HEK293T (cell line): Measurements from ENCODE around the gene PLEKHA7.

Experiments used
- CTCF ChIA-PET: fragments of 350-600 bp; formaldehyde crosslinking; extraction: SDS; loops from one replicate; lab custom pipeline; 2021; ENCODE audit warnings: antibody characterized with exemption, inconsistent platforms; lab: Yijun Ruan, JAX
- POLR2A ChIA-PET: fragments of 350-600 bp; formaldehyde crosslinking; extraction: SDS; loops from one replicate; lab custom pipeline; 2020; ENCODE audit warnings: antibody characterized with exemption, inconsistent platforms; lab: Yijun Ruan, JAX
- DNase-seq: peaks from one replicate; pipeline ENCODE4 v3.0.0; 2012; ENCODE audit warnings: mixed read lengths; ENCODE audit errors: extremely low spot score
- ARNT ChIP-seq: fragments of 450-650 bp; IDR thresholded peaks from 2 replicates; pipeline ENCODE4 v1.6.1; 2017; ENCODE audit warnings: mild to moderate bottlenecking
- BHLHE40 ChIP-seq: fragments of 450-650 bp; IDR thresholded peaks from 2 replicates; pipeline ENCODE4 v1.6.1; 2016; ENCODE audit warnings: mild to moderate bottlenecking, moderate library complexity, borderline replicate concordance
- CTBP1 ChIP-seq: fragments of 450-650 bp; IDR thresholded peaks from 2 replicates; pipeline ENCODE4 v1.6.1; 2016; ENCODE audit warnings: borderline replicate concordance
- ELF4 ChIP-seq: fragments of 450-650 bp; IDR thresholded peaks from 2 replicates; pipeline ENCODE4 v1.6.1; 2017; ENCODE audit warnings: antibody characterized with exemption
- FOXA1 ChIP-seq: fragments of 450-650 bp; IDR thresholded peaks from 2 replicates; pipeline ENCODE4 v1.6.1; 2016; ENCODE audit warnings: mild to moderate bottlenecking
- FOXK2 ChIP-seq: fragments of 450-650 bp; IDR thresholded peaks from 2 replicates; pipeline ENCODE4 v1.6.1; 2016; ENCODE audit warnings: mild to moderate bottlenecking
- FOXM1 ChIP-seq: fragments of 450-650 bp; IDR thresholded peaks from 2 replicates; pipeline ENCODE4 v1.6.1; 2017; ENCODE audit warnings: mild to moderate bottlenecking, borderline replicate concordance
- HDGF ChIP-seq: fragments of 450-650 bp; IDR thresholded peaks from 2 replicates; pipeline ENCODE4 v1.6.1; 2017; ENCODE audit warnings: antibody characterized with exemption, borderline replicate concordance
- L3MBTL2 ChIP-seq: fragments of 450-650 bp; conservative IDR thresholded peaks from 2 replicates; pipeline ENCODE4 v1.6.1; 2016; ENCODE audit warnings: mild to moderate bottlenecking
- LEF1 ChIP-seq: fragments of 450-650 bp; IDR thresholded peaks from 2 replicates; pipeline ENCODE4 v1.6.1; 2017; ENCODE audit warnings: mild to moderate bottlenecking, borderline replicate concordance
- NFRKB ChIP-seq: fragments of 450-650 bp; IDR thresholded peaks from 2 replicates; pipeline ENCODE4 v1.6.1; 2016; ENCODE audit warnings: mild to moderate bottlenecking, moderate library complexity
- SP1 ChIP-seq: fragments of 450-650 bp; IDR thresholded peaks from 2 replicates; pipeline ENCODE4 v1.6.1; 2017
- SUZ12 ChIP-seq: fragments of 450-650 bp; IDR thresholded peaks from 2 replicates; pipeline ENCODE4 v1.6.1; 2016; ENCODE audit warnings: mild to moderate bottlenecking
- TARDBP ChIP-seq: fragments of 450-650 bp; IDR thresholded peaks from 2 replicates; pipeline ENCODE4 v1.6.1; 2016
- ZNF384 ChIP-seq: fragments of 450-650 bp; IDR thresholded peaks from 2 replicates; pipeline ENCODE4 v1.6.1; 2016
- TF ChIP-seq, protein P1 (sequence below): fragments of 450-650 bp; IDR thresholded peaks from 2 replicates; pipeline ENCODE4 v1.6.1; 2016

PLEKHA7 gene

GRCh38 chr11:16861862-16862261 lies 152.4 kb downstream of the PLEKHA7 start:
- ChIA-PET CTCF (interaction anchor here (0.6 kb wide), 1 partner anchor 46 kb away, joined by 3 read pairs; no protein-coding TSS in a partner anchor), POLR2A (no interaction called here)
- TF ChIP-seq ELF4 (no peak), ARNT (no peak), L3MBTL2 (no peak), TARDBP (no peak), ZNF384 (no peak), HDGF (no peak), LEF1 (no peak), FOXA1 (no peak), SUZ12 (no peak), CTBP1 (no peak), FOXM1 (no peak), FOXK2 (no peak), NFRKB (no peak), SP1 (no peak), BHLHE40 (no peak)
- TF ChIP-seq, protein P1, sequence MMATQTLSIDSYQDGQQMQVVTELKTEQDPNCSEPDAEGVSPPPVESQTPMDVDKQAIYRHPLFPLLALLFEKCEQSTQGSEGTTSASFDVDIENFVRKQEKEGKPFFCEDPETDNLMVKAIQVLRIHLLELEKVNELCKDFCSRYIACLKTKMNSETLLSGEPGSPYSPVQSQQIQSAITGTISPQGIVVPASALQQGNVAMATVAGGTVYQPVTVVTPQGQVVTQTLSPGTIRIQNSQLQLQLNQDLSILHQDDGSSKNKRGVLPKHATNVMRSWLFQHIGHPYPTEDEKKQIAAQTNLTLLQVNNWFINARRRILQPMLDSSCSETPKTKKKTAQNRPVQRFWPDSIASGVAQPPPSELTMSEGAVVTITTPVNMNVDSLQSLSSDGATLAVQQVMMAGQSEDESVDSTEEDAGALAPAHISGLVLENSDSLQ = no peak
- no peak for DNase-seq

- no peak for TF ChIP-seq HDGF
- no peak for TF ChIP-seq TARDBP
- TF ChIP-seq NFRKB = no peak
- no peak for TF ChIP-seq SUZ12
- TF ChIP-seq ARNT = no peak
- no peak for TF ChIP-seq CTBP1
- no peak for TF ChIP-seq FOXM1
- ChIA-PET POLR2A (no interaction called here), CTCF (no interaction called here)
- DNase-seq = no peak
Observed at GRCh38 chr11:16860617-16861016, 153.6 kb downstream of the PLEKHA7 start.

DNA sequence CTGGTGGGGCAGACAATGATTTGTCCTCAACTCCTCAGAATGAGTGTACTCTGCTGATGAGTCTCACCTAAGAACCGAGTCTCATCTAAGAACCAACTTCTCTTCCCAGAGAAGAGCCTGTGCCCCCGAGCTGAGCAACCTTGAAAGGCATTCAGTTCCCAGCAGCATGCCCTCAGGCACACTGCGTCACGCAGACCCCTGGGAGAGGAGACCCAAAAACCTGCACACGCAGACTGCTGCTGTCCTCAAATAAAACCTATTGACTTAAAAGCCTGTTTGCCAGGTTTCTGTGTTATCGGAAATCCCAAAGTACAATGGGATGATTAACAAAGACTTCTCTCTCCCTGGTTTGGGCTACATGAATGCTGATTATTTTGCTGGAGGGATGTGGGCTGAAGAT lies 154.6 kb downstream of the PLEKHA7 start:
- POLR2A ChIA-PET = no interaction called here
- no peak for DNase-seq
- CTCF ChIA-PET = no interaction called here
- TF ChIP-seq BHLHE40 (no peak), SUZ12 (no peak), TARDBP (no peak), FOXK2 (no peak), NFRKB (no peak), ELF4 (no peak), ZNF384 (no peak), L3MBTL2 (no peak), CTBP1 (no peak), FOXA1 (no peak)

DNA sequence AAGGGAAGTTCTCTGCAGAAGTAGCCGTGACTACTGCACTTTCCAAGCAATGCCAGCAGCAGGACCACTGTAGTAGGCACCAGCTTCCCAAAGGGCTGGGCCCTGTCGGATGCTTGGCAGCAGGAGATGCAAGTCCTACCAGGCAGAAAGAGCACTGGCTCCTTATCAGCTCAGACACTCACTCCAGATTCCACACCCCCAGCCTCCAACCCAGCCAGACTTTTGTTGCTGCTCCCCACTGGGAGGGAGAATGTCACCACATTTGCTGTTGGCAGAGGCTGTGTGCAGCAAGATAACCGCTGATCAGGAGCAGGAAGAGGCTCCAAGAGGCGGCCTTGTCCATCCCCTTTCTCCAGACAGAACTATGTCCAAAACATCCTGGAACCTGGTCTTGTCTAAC lies 157.0 kb downstream of the PLEKHA7 start:
- POLR2A ChIA-PET = no interaction called here
- DNase-seq = no peak
- TF ChIP-seq CTBP1 (no peak), BHLHE40 (no peak), NFRKB (no peak), FOXA1 (no peak), ZNF384 (no peak), SP1 (no peak), L3MBTL2 (no peak), LEF1 (no peak)
- TF ChIP-seq, protein P1 = no peak
- CTCF ChIA-PET = no interaction called here

DNA sequence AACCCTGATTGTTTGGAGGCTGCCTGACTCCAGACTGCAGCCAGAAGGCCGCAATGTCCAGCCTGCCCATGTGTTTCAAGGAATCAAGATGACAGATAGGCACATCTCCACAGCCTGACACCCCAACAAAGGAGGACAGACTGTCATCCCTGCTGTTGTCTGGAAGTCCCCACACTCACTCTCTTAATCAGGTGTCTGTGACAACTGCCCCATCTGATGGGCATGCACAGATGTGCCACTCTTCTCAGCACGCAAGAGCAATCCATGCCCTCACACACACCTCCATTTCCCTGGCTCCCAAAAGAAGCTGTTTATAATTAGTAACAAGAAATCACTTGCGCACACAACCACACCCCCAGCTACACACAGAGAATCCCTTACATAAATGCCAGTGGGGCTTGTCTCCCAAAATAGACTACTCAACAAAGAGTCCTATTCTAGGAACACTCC lies 158.2 kb downstream of the PLEKHA7 start:
- POLR2A ChIA-PET = no interaction called here

DNA sequence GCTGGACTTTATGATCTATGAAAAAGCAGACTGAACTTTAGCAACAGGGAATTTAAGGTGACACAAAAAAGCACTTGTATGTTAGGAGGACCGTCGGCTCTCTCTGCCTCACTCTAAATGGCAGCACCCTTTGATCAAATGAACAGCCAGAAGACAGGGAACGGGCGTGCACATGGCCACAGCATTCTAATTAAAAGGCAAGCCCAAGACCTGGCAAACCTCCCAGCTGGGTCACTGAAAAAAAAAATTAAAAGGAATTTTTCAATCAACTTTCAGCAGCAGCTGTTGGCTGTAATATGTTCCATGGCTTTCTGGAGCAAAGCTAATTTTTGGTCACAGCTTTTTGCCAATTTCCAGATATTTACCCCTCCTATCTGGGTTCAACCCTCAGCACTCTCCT lies 159.2 kb downstream of the PLEKHA7 start:
- TF ChIP-seq BHLHE40 = no peak
- TF ChIP-seq NFRKB = no peak
- TF ChIP-seq, protein P1 = no peak
- TF ChIP-seq ARNT = no peak
- TF ChIP-seq LEF1 = no peak
- TF ChIP-seq SUZ12 = no peak
- POLR2A ChIA-PET = no interaction called here
- no peak for DNase-seq
- CTCF ChIA-PET = no interaction called here

More for the DNA sequence above, 158.2 kb downstream of the PLEKHA7 start:
- CTCF ChIA-PET = no interaction called here
- DNase-seq = no peak
- TF ChIP-seq ELF4 = no peak
- no peak for TF ChIP-seq NFRKB
- no peak for TF ChIP-seq BHLHE40
- TF ChIP-seq L3MBTL2 = no peak
- TF ChIP-seq ZNF384 = no peak
- no peak for TF ChIP-seq CTBP1
- TF ChIP-seq LEF1 = no peak
- no peak for TF ChIP-seq HDGF
- TF ChIP-seq FOXA1 = no peak

DNA sequence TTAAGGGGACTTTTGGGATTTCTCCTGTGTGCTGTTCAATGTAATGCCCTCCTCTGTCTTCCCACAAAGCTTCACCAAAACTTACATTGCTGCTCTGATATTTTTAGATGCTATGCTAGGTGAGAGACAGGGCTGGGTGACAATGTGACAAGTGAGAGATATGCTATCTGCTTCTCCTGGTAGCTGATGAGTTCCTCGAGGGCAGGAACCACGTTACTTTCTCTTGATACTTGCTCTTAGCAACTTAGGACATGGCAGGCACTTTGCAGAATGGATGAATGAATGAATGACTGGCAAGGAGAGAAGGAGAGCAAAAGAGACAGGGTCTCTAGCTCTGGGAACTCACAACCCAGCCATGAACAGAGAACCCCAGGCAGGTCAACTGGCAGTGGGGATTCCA lies 160.4 kb downstream of the PLEKHA7 start:
- POLR2A ChIA-PET = no interaction called here
- DNase-seq = no peak
- TF ChIP-seq TARDBP (no peak), ELF4 (no peak), FOXA1 (no peak), SP1 (no peak), LEF1 (no peak), L3MBTL2 (no peak), ZNF384 (no peak), NFRKB (no peak), BHLHE40 (no peak), FOXK2 (no peak), SUZ12 (no peak), CTBP1 (no peak), HDGF (no peak), ARNT (no peak), FOXM1 (no peak)
- TF ChIP-seq, protein P1 = no peak
- CTCF ChIA-PET = no interaction called here
